ENCODE data around the gene POLE2.
A peak's percentile ranks its signal among the peaks of the same experiment; 100 is the strongest.
"Not testable (repeated sequence)": the region's sequence is repeated elsewhere in the genome, so short reads cannot be mapped to it uniquely, and the experiment has no call there.

POLE2 gene

DNA sequence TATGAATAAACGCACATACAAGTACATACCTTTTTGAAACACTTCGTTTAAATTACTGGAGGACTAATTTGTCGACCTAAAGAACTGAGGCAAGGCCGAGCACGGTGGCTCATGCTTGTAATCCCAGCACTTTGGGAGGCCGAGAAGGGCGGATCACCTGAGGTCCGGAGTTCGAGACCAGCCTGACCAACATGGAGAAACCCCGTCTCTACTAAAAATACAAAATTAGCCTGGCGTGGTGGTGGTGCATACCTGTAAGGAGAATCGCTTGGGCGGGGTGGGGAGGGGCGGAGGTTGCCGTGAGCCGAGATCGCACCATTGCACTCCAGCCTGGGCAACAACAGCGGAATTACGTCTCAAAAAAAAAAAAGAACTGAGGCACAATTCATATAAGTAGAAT, 68.7 kb downstream of the POLE2 start:
- DNase-seq (ENCODE audit: low spot score): not testable (repeated sequence)

DNA sequence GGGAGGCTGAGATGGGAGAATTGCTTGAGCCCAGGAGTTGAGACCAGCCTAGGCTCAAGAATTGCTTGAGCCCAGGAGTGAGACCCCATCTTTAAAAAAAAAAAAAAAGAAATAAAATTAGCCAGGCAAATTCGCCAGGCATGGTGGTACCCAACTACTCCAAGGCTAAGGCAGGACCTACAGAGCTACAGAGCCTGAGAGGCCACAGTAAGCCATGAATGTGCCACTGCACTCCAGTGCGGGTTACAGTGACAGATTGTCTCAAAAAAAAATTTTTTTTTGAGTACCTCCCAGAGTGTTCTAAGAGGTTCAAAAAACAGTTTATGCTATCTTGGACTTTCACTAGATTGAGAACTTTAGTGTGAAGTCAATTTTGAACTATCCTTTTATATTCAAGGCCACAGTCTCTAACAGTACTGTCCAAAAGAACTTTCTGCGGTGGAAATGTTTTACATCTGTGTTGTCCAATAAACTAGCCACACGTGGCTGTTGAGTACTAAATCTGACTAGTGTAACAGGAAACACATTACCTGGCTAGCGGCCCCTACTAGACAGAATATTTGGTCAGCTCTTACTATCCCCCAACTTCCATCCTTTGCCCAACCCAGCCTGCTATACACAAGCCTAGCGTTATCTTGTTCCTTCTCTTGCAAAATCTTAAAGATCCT, 70.0 kb downstream of the POLE2 start:
- DNase-seq (ENCODE audit: low spot score): no peak

DNA sequence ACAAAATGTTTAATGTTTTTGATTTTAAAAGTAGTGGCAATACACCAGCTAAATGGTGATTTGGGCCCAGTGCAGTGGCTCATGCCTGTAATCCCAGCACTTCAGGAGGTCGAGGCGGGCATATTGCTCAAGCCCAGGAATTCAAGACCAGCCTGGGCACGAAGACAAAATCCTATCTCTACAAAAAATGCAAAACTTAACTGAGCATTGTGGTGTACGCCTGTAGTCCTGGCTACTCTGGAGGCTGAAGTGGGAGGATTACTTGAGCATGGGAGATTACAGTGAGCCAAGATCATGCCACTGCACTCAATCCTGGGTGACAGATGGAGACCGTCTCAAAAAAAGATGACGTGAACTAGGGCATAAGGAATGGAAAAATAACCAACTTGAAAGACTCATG, 72.2 kb downstream of the POLE2 start:
- no peak for DNase-seq (ENCODE audit: low spot score)

DNA sequence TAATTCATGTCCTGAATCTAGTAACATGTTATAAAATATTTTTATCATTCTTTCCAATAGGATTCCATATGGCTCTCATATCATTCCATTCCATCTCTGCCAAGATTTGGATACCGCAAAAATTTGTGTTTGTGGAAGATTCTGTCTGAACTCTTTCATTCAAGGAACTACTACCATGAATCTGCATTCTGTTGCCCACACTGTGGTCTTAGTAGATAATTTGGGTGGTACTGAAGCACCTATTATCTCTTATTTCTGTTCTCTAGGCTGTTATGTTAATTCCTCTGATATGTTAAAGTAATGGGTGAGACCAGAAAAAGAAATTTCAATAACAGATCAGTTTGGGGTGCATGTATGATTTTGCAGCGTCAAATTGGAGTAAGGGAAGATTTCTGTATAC, 73.8 kb downstream of the POLE2 start:
- no peak for DNase-seq (ENCODE audit: low spot score)

DNA sequence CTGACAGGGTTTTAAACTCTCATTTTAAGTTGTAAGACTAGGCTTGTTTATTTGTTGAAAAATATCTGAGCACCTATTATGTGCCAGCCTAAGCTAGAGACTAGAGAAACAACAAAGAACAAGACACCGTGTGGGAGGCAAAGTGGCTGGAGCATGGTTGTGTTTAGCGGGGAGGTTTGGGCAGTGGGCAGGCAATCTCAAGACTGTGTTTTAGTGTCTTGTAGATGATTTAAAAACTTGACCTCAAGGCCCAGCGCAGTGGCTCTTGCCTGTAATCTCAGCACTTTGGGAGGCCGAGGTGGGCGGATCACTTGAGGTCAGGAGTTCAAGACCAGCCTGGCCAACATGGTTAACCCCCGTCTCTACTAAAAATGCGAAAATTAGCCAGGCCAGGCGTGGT, 75.3 kb downstream of the POLE2 start:
- no peak for DNase-seq (ENCODE audit: low spot score)

DNA sequence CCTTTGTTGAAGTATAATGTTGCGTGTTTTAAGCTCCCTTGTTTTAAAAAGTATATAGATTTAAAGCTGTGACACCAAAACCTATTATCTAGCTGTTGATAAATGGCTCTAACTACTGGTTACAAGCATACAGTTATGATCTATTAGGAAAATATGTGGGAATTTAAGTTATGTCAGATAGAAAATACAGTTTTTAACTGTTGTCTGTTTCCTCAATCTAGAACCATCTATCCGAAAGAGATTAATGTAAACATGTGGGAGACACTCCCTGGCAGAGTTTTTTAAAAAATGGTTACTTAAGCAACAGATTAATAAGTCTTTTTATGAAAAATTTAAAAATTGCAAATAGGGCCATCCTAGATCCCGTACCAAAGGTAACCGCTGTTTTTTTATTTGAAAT, 75.8 kb downstream of the POLE2 start:
- DNase-seq (ENCODE audit: low spot score): no peak

DNA sequence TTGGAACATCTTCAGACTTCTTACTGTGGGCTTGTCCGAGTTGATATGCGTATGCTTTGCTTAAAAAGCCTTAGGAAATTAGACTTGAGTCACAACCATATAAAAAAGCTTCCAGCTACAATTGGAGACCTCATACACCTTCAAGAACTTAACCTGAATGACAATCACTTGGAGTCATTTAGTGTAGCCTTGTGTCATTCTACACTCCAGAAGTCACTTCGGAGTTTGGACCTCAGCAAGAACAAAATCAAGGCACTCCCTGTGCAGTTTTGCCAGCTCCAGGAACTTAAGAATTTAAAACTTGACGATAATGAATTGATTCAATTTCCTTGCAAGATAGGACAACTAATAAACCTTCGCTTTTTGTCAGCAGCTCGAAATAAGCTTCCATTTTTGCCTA, 80.4 kb downstream of the POLE2 start:
- DNase-seq (ENCODE audit: low spot score): no peak

DNA sequence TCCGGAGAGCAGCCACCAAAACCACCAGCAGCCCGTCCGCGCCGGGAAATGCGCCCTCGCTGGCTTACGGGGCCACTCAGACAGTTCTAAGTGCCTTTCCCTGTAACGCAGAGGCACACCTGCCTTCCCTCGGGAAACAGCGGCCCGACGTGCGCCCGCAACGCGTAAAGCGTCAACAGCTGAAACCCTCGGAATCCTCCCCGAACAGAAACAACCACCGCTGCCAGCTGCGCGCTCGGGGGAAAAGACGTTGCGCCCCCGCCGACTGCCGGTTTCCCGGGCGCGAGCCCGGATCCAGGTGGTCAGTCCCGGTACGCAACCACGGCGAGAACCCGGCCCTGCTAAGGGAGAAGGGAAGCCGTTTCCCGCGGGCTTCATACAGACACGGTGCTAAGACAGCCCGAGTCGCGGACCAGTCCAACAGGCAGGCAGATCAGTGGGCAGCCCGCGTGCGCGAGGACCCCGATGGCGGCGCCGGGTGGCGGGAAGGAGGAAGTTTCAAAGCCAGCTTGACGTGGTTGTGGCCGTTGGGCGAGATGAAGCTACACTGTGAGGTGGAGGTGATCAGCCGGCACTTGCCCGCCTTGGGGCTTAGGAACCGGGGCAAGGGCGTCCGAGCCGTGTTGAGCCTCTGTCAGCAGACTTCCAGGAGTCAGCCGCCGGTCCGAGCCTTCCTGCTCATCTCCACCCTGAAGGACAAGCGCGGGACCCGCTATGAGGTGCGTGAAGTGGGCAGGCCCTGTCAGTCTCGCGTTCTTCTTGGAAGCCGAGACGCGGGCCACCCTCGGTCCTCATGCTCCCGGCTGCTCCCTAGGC, 89.3 kb downstream of the POLE2 start, which contains the start of gene LRR1:
TSS of gene LRR1 (plus strand) at position 456 of the 816 bp plus-strand sequence. CDS start at position 537, 81 bp downstream.
- peak; percentile 82 for DNase-seq (ENCODE audit: low spot score)

DNA sequence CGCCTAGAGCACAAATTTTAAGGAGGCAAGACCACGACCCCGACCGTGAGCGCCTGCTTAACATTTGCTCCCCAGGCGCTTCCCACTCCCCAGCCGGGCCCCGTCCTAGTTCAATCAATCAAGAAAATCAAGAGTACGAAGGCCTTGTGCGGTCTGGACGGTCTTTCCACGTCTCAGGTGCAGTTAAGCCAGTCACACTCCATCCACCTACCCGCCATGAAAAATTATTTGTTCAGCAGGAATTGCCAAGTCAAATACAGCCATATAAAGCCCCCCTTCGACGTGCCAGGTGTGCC, 89.9 kb downstream of the POLE2 start:
- no peak for DNase-seq (ENCODE audit: low spot score)

DNA sequence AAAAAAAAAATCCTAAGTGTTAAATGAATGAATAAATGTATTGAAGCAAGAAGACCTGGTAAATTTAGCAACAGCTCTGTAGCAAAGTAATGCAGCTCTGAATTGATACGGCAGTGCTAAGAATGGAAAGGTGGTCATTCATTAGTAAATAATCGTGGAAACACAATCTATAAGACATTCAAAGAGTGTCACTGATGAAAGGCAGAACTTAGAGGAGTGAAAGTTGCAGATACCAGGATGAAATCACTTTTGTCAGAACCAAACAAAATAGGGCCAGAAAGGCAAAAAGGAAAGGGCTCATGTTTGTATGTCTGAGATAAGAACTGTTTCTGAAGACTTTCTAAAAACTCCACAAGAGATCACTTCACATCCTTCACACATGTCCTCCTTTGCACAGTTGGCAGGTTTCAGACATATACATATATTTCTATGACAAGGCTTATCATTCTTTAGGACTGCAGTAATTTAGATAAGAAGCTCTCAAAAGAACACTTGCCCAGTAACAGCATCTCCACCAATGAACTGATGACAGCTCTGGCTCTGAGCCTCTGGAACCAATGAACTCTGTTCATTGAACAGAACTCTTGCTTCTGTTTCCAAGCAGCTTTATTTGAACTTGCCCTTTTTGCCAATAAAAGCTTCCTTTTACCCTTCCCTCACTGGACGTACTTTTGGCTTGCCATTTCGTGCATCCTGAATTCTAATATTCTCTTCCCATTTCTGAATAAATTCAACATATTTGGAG, 93.5 kb downstream of the POLE2 start:
- no peak for DNase-seq (ENCODE audit: low spot score)
